B cell (primary cell): ENCODE results near the gene VIP. TPM values are rescaled to one million over a fixed set of nuclear protein-coding genes. Genes with fewer than 3 reads are reported as not detected.

Experiments
- ATAC-seq: fragments of 200-7000 bp; cut with Tn5 transposase; one replicate; pipeline ENCODE4 v1.10.0; 2021; ENCODE audit warnings: low read depth, mild to moderate bottlenecking, moderate number of reproducible peaks, moderate library complexity
- CTCF ChIA-PET: fragments of 350-600 bp; sonication (Branson Sonifier 250); formaldehyde crosslinking; loops from one replicate; lab custom pipeline; 2021; ENCODE audit warnings: antibody characterized with exemption, inconsistent platforms; lab: Charles Lee
- POLR2A ChIA-PET: fragments of 350-600 bp; sonication (Branson Sonifier 250); formaldehyde crosslinking; loops from one replicate; lab custom pipeline; 2021; ENCODE audit warnings: antibody characterized with exemption; lab: Charles Lee
- DNase-seq: peaks from one replicate; pipeline ENCODE4 v3.0.0; 2013
- H2AFZ ChIP-seq: 2 replicates; pipeline ENCODE4 v1.6.1; 2012; ENCODE audit warnings: mild to moderate bottlenecking, low read depth, low read length; ENCODE audit not compliant: insufficient read depth, poor library complexity, severe bottlenecking
- H3K27ac ChIP-seq, 2 donors: 1 replicate in 1 of 2; 2 replicates in 1 of 2; pipeline ENCODE4 v1.5.1; 2012 to 2013; ENCODE audit warnings: low read length in 2 of 2, mild to moderate bottlenecking in 2 of 2, moderate library complexity in 1 of 2
- H3K27me3 ChIP-seq, 4 experiments: fragments of 200-600 bp in 1 of 4; sonication (generic) in 1 of 4; replicated peaks in 1 of 4; 1 replicate in 2 of 4; 2 replicates in 2 of 4; pipeline versions ENCODE4 v1.6.1 to v1.7.0; 2013 to 2016; ENCODE audit warnings: low read length in 3 of 4, mild to moderate bottlenecking in 2 of 4, mixed read lengths in 1 of 4, moderate library complexity in 1 of 4; ENCODE audit not compliant: insufficient read depth in 4 of 4, control insufficient read depth in 3 of 4; ENCODE audit errors: control extremely low read depth in 1 of 4
- H3K36me3 ChIP-seq, 2 experiments: replicated peaks in 1 of 2; 1 replicate in 1 of 2; 2 replicates in 1 of 2; pipeline versions ENCODE4 v1.6.1 to v1.7.1; 2013; ENCODE audit warnings: low read length in 1 of 2; ENCODE audit not compliant: insufficient read depth in 2 of 2, control insufficient read depth in 1 of 2; ENCODE audit errors: control extremely low read depth in 1 of 2, extremely low read depth in 1 of 2
- H3K4me1 ChIP-seq, 2 donors: fragments of 200-600 bp in 1 of 2; sonication (generic) in 1 of 2; 1 replicate in 1 of 2; 2 replicates in 1 of 2; pipeline versions ENCODE4 v1.5.1 to v1.6.1; 2013 to 2017; ENCODE audit warnings: low read length in 2 of 2; ENCODE audit not compliant: control insufficient read depth in 2 of 2, insufficient read depth in 2 of 2
- H3K4me2 ChIP-seq: replicated peaks from 2 replicates; pipeline ENCODE3; 2012; ENCODE audit warnings: mild to moderate bottlenecking, low read depth, low read length; ENCODE audit not compliant: poor library complexity, severe bottlenecking
- H3K4me3 ChIP-seq, 5 experiments: fragments of 200-600 bp in 1 of 5; sonication (generic) in 1 of 5; 1 replicate in 3 of 5; 2 replicates in 2 of 5; pipeline versions ENCODE4 v1.5.1 to v1.7.0; 2011 to 2016; ENCODE audit warnings: low read length in 4 of 5, mild to moderate bottlenecking in 4 of 5, low read depth in 2 of 5, control low read depth in 1 of 5, moderate library complexity in 1 of 5; ENCODE audit not compliant: insufficient read depth in 1 of 5; ENCODE audit errors: control extremely low read depth in 1 of 5, extremely low read depth in 1 of 5
- H3K79me2 ChIP-seq: fragments of 200-600 bp; sonication (generic); one replicate; pipeline ENCODE4 v1.6.0; 2016; ENCODE audit warnings: low read length; ENCODE audit not compliant: control insufficient read depth, insufficient read depth
- H3K9ac ChIP-seq: fragments of 200-600 bp; sonication (generic); 2 replicates; pipeline ENCODE4 v1.6.1; 2017; ENCODE audit warnings: mild to moderate bottlenecking, low read length, moderate library complexity
- H3K9me3 ChIP-seq, 3 donors: one replicate each; pipeline versions ENCODE4 v1.6.1 to v1.7.1; 2013; ENCODE audit warnings: low read length in 2 of 3; ENCODE audit not compliant: control insufficient read depth in 2 of 3, insufficient read depth in 1 of 3; ENCODE audit errors: control extremely low read depth in 1 of 3
- H4K20me1 ChIP-seq: 2 replicates; pipeline ENCODE4 v1.6.0; 2012; ENCODE audit warnings: mild to moderate bottlenecking, low read length; ENCODE audit not compliant: insufficient read depth, control insufficient read depth, poor library complexity, severe bottlenecking
- H3K27ac Mint-ChIP-seq: one replicate; pipeline ENCODE4 v1.8.0; 2021; ENCODE audit warnings: mixed read lengths
- H3K27me3 Mint-ChIP-seq: one replicate; pipeline ENCODE4 v1.8.0; 2021; ENCODE audit warnings: mixed read lengths
- H3K4me1 Mint-ChIP-seq: one replicate; pipeline ENCODE4 v1.8.0; 2021; ENCODE audit warnings: mixed read lengths
- H3K4me3 Mint-ChIP-seq: one replicate; pipeline ENCODE4 v1.8.0; 2021; ENCODE audit warnings: mixed read lengths
- H3K9me3 Mint-ChIP-seq: one replicate; pipeline ENCODE4 v1.8.0; 2022; ENCODE audit warnings: mixed read lengths; ENCODE audit not compliant: insufficient read depth
- CTCF ChIP-seq: fragments of 200-600 bp; IDR thresholded peaks from one replicate; pipeline ENCODE4 v1.8.0; 2022; ENCODE audit warnings: antibody characterized with exemption, mild to moderate bottlenecking
- EZH2 ChIP-seq: IDR thresholded peaks from 2 replicates; pipeline ENCODE4 v1.6.1; 2012; ENCODE audit warnings: borderline replicate concordance, low read depth, mild to moderate bottlenecking, moderate library complexity, low read length; ENCODE audit not compliant: insufficient read depth, poor library complexity, severe bottlenecking
- WGBS: methylation state at CpG from one replicate; pipeline ENCODE4 v1.1.5; 2013; ENCODE audit warnings: missing lambda C conversion rate; ENCODE audit not compliant: insufficient coverage; 5-methylcytosine and 5-hydroxymethylcytosine counted together
- intact Hi-C: fragments of 100-400 bp; cut with micrococcal nuclease; formaldehyde crosslinking; loops from one replicate; pipeline ENCODE4 v1.10.0; 2022
- polyA plus RNA-seq: library from polyadenylated mRNA; depleted of rRNA; stranded (reverse); fragments of >200 nt; gene quantifications from 2 replicates; pipeline ENCODE4 v1.2.3, GENCODE V29; 2012
- total RNA-seq, 2 donors: library from RNA; stranded (reverse); fragments of 120-200 nt in 1 of 2; gene quantifications; 1 replicate in 1 of 2; 2 replicates in 1 of 2; pipeline versions ENCODE4 v1.2.3 to v1.2.4, GENCODE V29; 2013 to 2022

Gene VIP
- total and polyA plus RNA-seq, 2 donors (not counting 1 experiment from before 2014, with no cell fraction given), result not detected

GRCh38 chr6:152705327-152705726, 45.3 kb upstream of the VIP start:
- Histone ChIP-seq H3K9me3 (peaks cover 0 to 6% (median 0%) of the 10 kb centered on the region in 3 donors), H4K20me1 (no peaks in the 10 kb centered on the region), H3K4me2 (no peak overlapping the region), H3K9ac (no peak overlapping the region), H3K4me1 (no peaks in the 10 kb centered on the region), H2AFZ (no peak overlapping the region), H3K27me3 (no peaks in the 10 kb centered on the region), H3K36me3 (no peaks in the 10 kb centered on the region), H3K79me2 (no peaks in the 10 kb centered on the region), H3K27ac (no peak overlapping the region), H3K4me3 (no peak overlapping the region)
- Mint-ChIP-seq H3K27me3 (peaks cover 13% of the 10 kb centered on the region), H3K9me3 (peaks cover 2% of the 10 kb centered on the region), H3K4me3 (no peak overlapping the region), H3K4me1 (no peaks in the 10 kb centered on the region), H3K27ac (no peak overlapping the region)
- intact Hi-C loops, result no loop called here
- ATAC-seq (no peak), DNase-seq (no peak)
- no CpG with 5 or more reads among the region's 2 CpGs for WGBS
- TF ChIP-seq EZH2 (no peak), CTCF (no peak)
- POLR2A ChIA-PET, result no interaction called here
- CTCF ChIA-PET, result interaction anchor here (0.7 kb wide), 1 partner anchor 8 kb away, joined by 3 read pairs; no protein-coding TSS in a partner anchor

- intact Hi-C loops, result no loop called here
- TF ChIP-seq EZH2, result no peak
- TF ChIP-seq CTCF, result no peak
- Histone ChIP-seq H3K27me3 (no peaks in the 10 kb centered on the region), H3K4me1 (no peaks in the 10 kb centered on the region), H3K79me2 (no peaks in the 10 kb centered on the region), H3K9ac (no peak overlapping the region), H3K36me3 (no peaks in the 10 kb centered on the region), H3K4me2 (no peak overlapping the region), H4K20me1 (no peaks in the 10 kb centered on the region), H3K4me3 (no peak overlapping the region), H3K9me3 (peaks cover 0 to 8% (median 0%) of the 10 kb centered on the region in 3 donors), H2AFZ (no peak overlapping the region), H3K27ac (no peak overlapping the region)
- DNase-seq, result no peak
- H3K27ac Mint-ChIP-seq, result no peak overlapping the region
- H3K4me3 Mint-ChIP-seq, result no peak overlapping the region
- no peaks in the 10 kb centered on the region for H3K4me1 Mint-ChIP-seq
- peaks cover 9% of the 10 kb centered on the region for H3K9me3 Mint-ChIP-seq
- CTCF ChIA-PET, result no interaction called here
- POLR2A ChIA-PET, result no interaction called here
- ATAC-seq, result no peak
- no CpG with 5 or more reads among the region's 3 CpGs for WGBS
- H3K27me3 Mint-ChIP-seq, result no peaks in the 10 kb centered on the region
These were observed 34.3 kb upstream of the VIP start for GRCh38 chr6:152716322-152716721.
